ENCODE data around the gene BMAL2.

DNA sequence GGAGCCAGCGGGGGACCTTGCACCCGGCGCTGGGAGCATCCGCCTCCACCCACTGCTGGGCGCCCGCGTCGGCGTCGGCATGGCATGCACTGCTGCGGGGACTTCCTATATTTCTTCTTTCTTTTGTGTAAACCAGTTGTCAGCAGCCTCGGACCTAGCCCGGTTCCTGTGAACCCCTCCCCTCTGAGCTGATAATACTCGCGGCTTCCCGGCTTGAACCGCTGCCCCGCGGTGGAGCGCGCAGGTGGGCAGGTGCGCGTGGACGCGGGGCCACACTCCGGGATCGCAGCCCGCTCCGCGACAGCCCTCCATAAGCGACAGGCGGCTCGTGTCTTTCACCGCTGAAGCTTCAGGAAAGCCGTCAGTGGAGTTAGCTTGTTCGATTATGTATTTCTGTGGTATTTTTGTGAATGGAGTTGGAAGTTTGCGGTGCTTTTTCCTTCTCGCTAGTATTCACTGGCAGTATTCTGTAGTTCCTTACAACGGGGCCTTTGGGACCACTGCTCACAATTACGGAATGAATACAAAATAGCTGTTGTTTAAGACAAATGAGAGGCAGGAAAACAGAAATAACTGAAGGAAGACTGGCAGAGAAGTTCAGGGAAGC is 870 bp downstream of the BMAL2 start:
- TF ChIP-seq POLR2A (IDR thresholded peaks at IDR 0.05), result no peak
- TF ChIP-seq CTCF (IDR thresholded peaks at IDR 0.05), result no peak

Measured in esophagus squamous epithelium (tissue), 4 donors.